Spinal cord (tissue), 10 donors: ENCODE results near the gene FAM89B. TPM values are rescaled to one million over a fixed set of nuclear protein-coding genes. Genes with fewer than 3 reads are reported as not detected.
A peak's percentile ranks its signal among the peaks of the same experiment; 100 is the strongest.

Experiments used
- DNase-seq, 6 donors: peaks; one replicate each; pipeline versions ENCODE4 v3.0.0 to v3.0.0-alpha.2; 2013 to 2015; ENCODE audit warnings: low spot score in 6 of 6, low read depth in 4 of 6
- H3K27ac ChIP-seq: one replicate; pipeline ENCODE4 v1.5.1; 2013; ENCODE audit warnings: low read depth, low read length, control low read depth
- H3K27me3 ChIP-seq: one replicate; pipeline ENCODE4 v1.6.1; 2013; ENCODE audit warnings: low read length; ENCODE audit not compliant: control insufficient read depth, insufficient read depth
- H3K36me3 ChIP-seq: one replicate; pipeline ENCODE4 v1.6.1; 2013; ENCODE audit warnings: low read length; ENCODE audit not compliant: control insufficient read depth, insufficient read depth
- H3K4me1 ChIP-seq: one replicate; pipeline ENCODE4 v1.6.1; 2013; ENCODE audit warnings: low read length; ENCODE audit not compliant: control insufficient read depth, insufficient read depth
- H3K4me3 ChIP-seq: one replicate; pipeline ENCODE4 v1.5.1; 2013; ENCODE audit warnings: low read depth, low read length, control low read depth
- H3K9me3 ChIP-seq: one replicate; pipeline ENCODE4 v1.6.1; 2013; ENCODE audit warnings: low read length; ENCODE audit not compliant: control insufficient read depth, insufficient read depth
- WGBS: methylation state at CpG from one replicate; pipeline ENCODE4 v1.1.5; 2013; ENCODE audit warnings: missing lambda C conversion rate; ENCODE audit not compliant: insufficient coverage; 5-methylcytosine and 5-hydroxymethylcytosine counted together
- polyA plus RNA-seq, 2 donors: library from polyadenylated mRNA; unstranded; fragments of 120-200 nt; gene quantifications; one replicate each; pipeline ENCODE4 v1.2.1, GENCODE V29; 2013; ENCODE audit not compliant: insufficient read length in 2 of 2
- total RNA-seq, 2 donors: library from RNA; depleted of rRNA in 1 of 2; stranded (reverse); fragments of 120-200 nt in 1 of 2; fragments of >200 nt in 1 of 2; gene quantifications; one replicate each; pipeline versions ENCODE4 v1.2.3 to v1.2.4, GENCODE V29; 2013 to 2014
- donor health status: healthy.

FAM89B gene
- total and polyA plus RNA-seq, 4 donors, result 7.0 to 49.2 (median 48.8) TPM

DNA sequence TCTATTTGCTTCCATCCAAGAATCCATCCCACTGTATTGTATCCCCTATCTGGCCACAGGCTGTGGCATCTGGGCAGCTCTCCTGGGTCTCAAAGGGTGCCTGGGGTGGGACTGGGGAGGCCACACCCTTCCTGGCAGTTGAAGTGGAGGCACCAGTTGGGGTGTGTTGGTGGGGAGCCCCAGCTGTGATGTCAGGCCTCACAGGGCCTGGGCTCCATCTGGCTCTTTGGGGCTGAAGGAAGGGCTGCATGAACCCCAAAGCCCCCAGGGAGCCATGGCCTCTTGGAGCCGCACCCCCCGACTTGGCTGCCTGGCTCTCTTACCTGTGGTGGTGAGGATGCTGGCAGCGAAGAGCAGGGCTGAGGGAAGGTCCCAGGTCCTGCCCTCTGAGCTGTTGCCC is 22.8 kb downstream of the FAM89B start:
- peaks cover 68% of the 10 kb centered on the region for H3K36me3 ChIP-seq
- peaks cover 5% of the 10 kb centered on the region for H3K27me3 ChIP-seq
- H3K27ac ChIP-seq, result no peak overlapping the region
- H3K9me3 ChIP-seq, result no peaks in the 10 kb centered on the region
- peaks cover 27% of the 10 kb centered on the region for H3K4me1 ChIP-seq
- no peak for DNase-seq
- 89% methylated on average over 3 of the region's 3 CpGs for WGBS
- H3K4me3 ChIP-seq, result no peak overlapping the region

DNA sequence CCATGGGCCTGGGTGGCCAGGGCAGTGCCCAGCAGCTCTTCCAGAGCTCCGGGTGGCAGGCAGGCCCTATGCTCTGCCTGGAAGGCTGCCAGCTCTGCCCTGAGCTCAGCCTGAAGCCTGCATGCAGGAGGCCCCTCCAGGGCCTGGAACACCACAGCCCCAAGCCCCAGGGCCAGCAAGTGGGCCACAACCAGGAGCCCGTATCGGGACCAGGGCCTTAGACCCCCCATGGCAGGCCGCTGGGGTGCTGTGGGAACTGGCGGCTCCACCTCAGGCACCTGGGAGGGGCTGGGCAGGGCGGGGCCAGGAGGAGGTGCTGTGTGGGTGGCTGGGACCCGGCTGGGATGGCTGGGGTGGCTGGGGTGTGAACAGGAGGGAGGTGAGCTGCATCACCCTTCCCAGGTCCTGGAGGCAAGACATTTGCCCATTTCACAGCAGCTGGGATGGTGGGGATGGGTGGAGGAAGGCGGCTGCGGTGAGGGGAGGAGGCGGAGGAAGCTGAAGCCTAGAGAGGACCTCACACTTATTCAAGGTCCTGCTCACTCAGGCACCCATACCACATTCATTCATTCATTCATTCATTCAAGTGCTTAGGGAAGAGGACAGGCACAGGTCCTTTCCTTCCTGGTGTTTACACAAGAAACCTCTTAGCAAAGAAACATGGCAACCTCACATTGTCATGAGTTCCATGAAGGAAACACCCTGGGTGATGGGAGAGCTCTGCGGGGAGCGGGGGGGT is 23.4 kb downstream of the FAM89B start, which contains the start of gene KCNK7:
KCNK7 (minus strand) TSS at position 258 of the 739 bp plus-strand sequence; CDS start at position 230, 28 bp downstream.
- Histone ChIP-seq H3K4me1 (peaks cover 24% of the 10 kb centered on the region), H3K36me3 (peaks cover 67% of the 10 kb centered on the region), H3K27me3 (peaks cover 3% of the 10 kb centered on the region), H3K9me3 (no peaks in the 10 kb centered on the region), H3K4me3 (no peak within 1 kb of the TSS), H3K27ac (no peak within 1 kb of the TSS)
- no peak for DNase-seq
- WGBS, result 69% methylated on average over 9 of the region's 12 CpGs

DNA sequence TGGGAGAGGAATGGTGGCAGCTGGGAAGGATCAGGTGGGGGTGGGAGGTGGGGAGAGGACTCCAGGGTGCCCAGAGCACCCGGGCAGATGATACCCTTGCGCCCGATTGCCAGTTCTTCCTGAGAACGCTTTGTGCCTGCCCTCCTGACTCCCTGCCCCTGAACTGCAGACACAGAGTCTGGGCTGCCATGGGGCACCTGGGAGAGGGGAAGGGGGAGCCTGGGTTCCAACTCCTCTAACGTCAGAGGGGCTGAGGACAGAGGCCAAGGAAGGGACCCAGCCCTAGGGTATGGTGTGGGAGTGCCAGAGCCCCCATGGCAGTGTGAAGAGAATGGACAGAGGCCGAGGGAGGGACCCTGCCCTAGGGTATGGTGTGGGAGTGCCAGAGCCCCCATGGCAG is 24.2 kb downstream of the FAM89B start:
- H3K4me3 ChIP-seq, result no peak overlapping the region
- H3K27ac ChIP-seq, result no peak overlapping the region
- WGBS, result 83% methylated on average over 6 of the region's 6 CpGs
- no peak for DNase-seq
- H3K4me1 ChIP-seq, result peaks cover 24% of the 10 kb centered on the region
- no peaks in the 10 kb centered on the region for H3K9me3 ChIP-seq
- H3K27me3 ChIP-seq, result peaks cover 3% of the 10 kb centered on the region
- H3K36me3 ChIP-seq, result peaks cover 72% of the 10 kb centered on the region

DNA sequence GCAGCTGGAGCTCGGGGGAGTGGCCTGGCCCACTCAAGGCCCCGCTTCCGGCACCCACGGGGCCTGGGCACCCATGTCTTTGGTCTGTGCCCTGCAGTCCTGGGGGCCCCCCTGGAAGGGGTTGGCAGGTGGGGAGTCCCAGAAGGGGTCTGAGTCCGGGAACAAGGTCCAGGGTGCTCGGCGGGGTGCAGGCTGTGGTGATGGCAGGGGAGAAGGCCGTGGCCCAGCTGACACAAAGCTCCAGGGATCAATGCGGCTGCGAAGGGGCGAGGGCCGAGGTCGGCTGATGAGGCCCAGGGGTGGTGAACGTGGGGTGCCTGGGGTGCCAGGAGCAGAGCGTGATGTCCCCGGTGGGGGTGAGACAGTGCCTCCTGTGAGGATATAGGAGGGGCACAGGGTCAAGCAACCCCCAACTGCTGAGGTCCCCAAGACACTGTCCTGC is 25.9 kb downstream of the FAM89B start:
- Histone ChIP-seq H3K4me3 (no peak overlapping the region), H3K4me1 (peaks cover 15% of the 10 kb centered on the region), H3K36me3 (peaks cover 67% of the 10 kb centered on the region), H3K27me3 (no peaks in the 10 kb centered on the region), H3K27ac (no peak overlapping the region), H3K9me3 (no peaks in the 10 kb centered on the region)
- no peak for DNase-seq
- WGBS, result 94% methylated on average over 15 of the region's 16 CpGs

DNA sequence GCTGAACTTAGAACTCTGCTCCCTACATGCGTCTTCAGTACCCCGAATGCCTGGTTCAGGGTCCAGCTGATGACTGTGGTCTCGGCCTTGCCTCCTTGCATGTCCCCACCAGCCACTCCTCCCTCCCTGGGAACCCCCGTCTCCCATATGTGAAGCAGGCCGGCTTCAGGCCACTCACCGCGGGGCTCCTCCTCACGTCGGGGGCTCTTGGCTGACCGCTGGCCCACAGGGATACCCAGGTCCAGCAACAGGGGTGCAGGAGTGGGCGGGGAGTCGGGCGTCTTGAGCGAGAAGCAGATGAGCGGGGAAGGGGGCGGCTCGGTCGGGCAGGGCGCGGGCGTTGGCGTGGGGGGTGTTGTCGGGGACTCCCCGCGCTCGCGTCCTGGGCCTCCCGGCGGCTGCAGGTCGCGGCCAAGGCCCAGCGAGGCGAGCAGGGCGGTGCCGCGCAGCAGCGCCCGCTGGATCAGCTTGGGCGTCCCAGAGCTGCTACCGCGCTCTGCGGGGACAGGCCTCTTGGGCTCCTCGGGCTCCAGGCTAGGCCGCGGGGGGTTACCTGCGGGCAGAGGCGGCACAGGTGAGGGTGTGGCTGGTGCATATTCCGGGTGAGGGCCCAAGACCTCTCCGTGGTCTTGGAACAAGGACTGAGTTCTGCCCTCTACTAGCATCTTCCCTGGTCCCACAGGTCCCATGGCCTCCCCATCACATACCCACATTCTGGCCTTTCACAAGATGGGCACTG is 27.0 kb downstream of the FAM89B start:
- 74% methylated on average over 47 of the region's 49 CpGs for WGBS
- H3K4me1 ChIP-seq, result peaks cover 5% of the 10 kb centered on the region
- no peak overlapping the region for H3K4me3 ChIP-seq
- no peaks in the 10 kb centered on the region for H3K27me3 ChIP-seq
- H3K9me3 ChIP-seq, result no peaks in the 10 kb centered on the region
- DNase-seq, result no peak
- no peak overlapping the region for H3K27ac ChIP-seq
- H3K36me3 ChIP-seq, result peaks cover 64% of the 10 kb centered on the region

DNA sequence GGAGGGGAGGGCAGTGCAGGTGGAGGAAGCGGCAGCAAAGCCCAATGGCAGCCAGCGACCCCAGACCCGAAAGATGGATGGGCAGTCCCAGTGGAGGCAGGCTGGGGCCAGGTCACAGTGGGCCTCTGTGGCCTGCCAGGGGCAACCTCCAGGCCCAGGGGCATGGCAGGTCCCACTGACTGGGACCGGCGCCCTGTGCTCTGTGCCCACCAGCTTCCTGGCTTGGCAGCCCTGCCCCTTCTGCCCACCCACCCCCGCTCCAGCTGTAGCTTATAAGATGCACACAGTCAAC is 27.6 kb downstream of the FAM89B start:
- Histone ChIP-seq H3K27ac (no peak overlapping the region), H3K27me3 (no peaks in the 10 kb centered on the region), H3K9me3 (no peaks in the 10 kb centered on the region), H3K4me1 (peaks cover 5% of the 10 kb centered on the region), H3K4me3 (no peak overlapping the region), H3K36me3 (peaks cover 69% of the 10 kb centered on the region)
- 96% methylated on average over 5 of the region's 6 CpGs for WGBS
- DNase-seq, result no peak

DNA sequence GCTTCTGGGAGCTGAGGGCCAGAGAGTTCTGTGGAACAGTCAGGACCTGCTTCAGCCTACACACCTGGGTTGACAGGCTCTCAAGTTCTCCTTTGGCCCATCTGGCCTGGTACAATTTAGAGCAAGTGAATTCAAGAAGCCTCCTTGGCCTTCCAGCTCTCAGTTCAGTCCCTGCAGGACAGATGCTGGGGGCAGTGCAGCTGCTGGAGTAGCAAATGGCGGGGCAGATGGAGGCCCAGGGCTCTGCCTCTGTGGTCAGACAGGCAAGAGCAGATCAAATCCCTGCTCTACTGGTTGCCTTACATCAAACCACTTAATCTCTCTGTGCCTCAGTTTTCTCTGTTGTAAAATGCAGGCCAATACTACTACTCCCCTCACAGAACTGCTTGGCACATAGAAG is 31.9 kb downstream of the FAM89B start:
- no peak for DNase-seq
- Histone ChIP-seq H3K4me3 (no peak overlapping the region), H3K27me3 (no peaks in the 10 kb centered on the region), H3K36me3 (peaks cover 65% of the 10 kb centered on the region), H3K4me1 (peaks cover 21% of the 10 kb centered on the region), H3K27ac (no peak overlapping the region), H3K9me3 (no peaks in the 10 kb centered on the region)
- WGBS, result 82% methylated on average over 1 of the region's 1 CpG

DNA sequence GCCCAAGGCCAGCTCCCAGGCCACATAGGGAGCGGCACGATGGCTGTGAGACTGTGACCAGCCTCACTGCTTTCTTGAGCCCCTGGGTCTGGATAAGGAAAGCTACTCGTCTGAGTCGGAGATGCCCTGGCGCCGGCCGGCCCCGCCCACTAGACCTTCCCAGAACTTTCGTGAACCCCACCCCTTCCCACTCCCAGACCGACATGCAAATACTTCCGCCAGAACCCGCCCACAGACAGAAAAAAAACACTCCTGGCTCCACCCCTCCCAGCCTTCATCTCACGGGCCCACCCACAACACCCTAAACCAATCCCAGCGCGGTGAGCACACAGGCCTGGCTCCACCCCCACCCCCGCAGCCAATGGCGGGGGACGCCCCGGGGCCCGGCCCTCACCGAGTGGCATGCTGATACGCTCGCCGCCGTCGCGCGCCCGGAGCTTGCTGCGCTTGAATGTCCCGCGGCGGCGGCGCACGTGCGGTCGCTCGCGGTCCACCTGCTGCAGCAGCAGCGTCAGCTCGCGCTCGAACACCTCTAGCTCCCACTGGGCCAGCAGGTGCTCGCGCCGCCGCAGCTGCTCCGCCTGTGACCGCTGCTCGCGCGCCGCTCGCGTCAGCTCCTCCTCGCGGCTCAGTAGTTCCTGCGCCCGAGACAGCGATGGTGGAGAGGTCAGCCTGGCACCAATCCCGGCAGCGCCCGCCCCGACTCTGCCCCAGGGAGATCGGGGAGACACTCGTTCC is 34.7 kb downstream of the FAM89B start:
- Histone ChIP-seq H3K36me3 (peaks cover 71% of the 10 kb centered on the region), H3K4me1 (peaks cover 48% of the 10 kb centered on the region), H3K27me3 (no peaks in the 10 kb centered on the region), H3K4me3 (peak overlapping the region; percentile 28), H3K27ac (peak overlapping the region; percentile 51), H3K9me3 (no peaks in the 10 kb centered on the region)
- DNase-seq, result peak; percentile 70 to 98 (median 88)
- 2% methylated on average over 67 of the region's 67 CpGs for WGBS

DNA sequence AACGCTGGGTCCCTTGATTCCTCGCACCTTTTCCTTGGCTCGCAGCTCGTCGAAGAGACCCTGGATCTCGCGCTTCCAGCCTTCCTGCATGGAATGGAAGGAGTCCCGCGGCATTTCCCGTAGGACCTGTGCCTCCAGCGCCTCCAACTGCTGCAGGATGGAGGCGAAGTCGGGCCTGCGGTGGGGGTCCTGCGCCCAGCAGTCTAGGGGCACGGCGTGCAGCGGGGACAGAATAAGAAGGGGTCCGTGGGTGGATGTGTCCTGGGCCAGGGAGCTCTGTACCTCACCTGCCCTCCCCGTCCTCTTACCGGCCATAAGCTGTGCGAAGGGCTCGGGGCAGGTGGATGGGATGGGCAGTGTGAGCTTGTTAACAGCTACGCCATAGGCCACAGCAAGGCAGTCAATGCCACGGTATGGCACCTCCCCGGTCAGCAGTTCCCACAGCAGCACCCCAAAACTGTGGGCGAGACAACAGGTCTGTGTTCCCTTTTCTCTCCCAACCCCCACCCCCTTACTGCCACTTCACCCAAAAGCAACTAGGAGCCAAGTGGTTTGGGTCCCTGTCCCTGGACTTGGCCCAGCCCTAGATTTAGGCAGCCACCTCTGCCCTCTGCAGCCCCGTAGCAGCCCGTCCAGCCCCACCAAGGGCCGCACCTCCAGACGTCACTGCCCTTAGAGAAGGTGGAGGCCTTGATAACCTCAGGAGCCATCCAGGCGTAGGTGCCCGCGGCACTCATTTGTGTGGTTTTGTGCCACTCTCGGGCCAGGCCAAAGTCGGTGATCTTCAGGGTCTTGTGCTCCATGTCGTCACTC is 35.5 kb downstream of the FAM89B start:
- Histone ChIP-seq H3K9me3 (no peaks in the 10 kb centered on the region), H3K27me3 (no peaks in the 10 kb centered on the region), H3K36me3 (peaks cover 72% of the 10 kb centered on the region), H3K27ac (no peak overlapping the region), H3K4me1 (peaks cover 56% of the 10 kb centered on the region), H3K4me3 (peak overlapping the region; percentile 9)
- WGBS, result 50% methylated on average over 31 of the region's 37 CpGs
- DNase-seq, result no peak
